Measurements from ENCODE around the gene C1orf159.

Gene C1orf159

DNA sequence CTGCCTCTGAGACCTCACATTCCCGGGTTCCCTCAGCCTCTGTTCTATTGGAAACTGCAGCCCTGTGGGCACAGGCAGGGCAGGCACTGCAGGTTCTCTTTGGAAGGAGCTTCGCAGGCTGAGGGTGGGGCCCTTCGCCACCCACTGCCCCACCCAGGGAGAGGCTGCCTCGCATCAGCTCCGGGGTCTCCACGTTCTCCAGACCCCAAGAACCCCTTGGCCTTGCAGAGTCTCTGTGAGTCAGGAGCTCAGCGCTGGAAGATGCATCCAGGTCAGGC lies 8.6 kb upstream of the C1orf159 start:
- TF ChIP-seq CTCF (IDR thresholded peaks at IDR 0.05), result no peak
- DNase-seq (ENCODE audit: low spot score), result no peak
- Histone ChIP-seq H3K27ac (no peak overlapping the region), H3K4me3 (no peak overlapping the region)

- no peak overlapping the region for H3K27ac ChIP-seq
- no peak for DNase-seq (ENCODE audit: low spot score)
- no peak for TF ChIP-seq CTCF (IDR thresholded peaks at IDR 0.05)
- no peak overlapping the region for H3K4me3 ChIP-seq
Measured at GRCh38 chr1:1123581-1124507, 8.0 kb upstream of the C1orf159 start.

DNA sequence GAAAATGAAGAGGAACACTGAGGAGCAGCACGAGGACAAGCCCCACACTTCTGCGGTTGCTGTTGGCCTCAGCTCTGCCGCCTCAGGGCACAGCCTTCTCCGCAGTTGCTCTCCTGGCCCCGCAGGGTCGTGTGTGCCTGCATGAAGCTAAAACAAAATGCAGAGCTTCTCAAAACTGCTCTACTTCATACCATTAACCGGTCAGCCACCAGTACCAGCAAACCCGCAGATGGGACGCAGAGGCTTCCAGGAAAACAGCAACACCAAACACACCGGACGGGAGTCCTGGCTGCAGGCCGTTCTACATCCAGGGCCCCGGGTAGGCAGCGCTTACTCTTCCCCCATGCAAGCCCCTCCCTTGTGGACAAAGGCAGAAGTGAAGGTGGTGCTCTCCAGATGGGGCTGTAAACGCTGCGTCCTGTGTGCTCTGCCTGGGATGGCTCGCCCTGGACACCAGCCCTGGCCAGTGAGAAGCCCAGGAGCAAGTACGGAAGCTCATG lies 7.1 kb upstream of the C1orf159 start:
- no peak for TF ChIP-seq CTCF (IDR thresholded peaks at IDR 0.05)

GRCh38 chr1:1122078-1122811 lies 6.4 kb upstream of the C1orf159 start:
- Histone ChIP-seq H3K27ac (no peak overlapping the region), H3K4me3 (peak overlapping the region; percentile 48)
- DNase-seq (ENCODE audit: low spot score), result no peak
- peak; percentile 83 for TF ChIP-seq CTCF (IDR thresholded peaks at IDR 0.05)

More for the DNA sequence above, 7.1 kb upstream of the C1orf159 start:
- H3K27ac ChIP-seq, result no peak overlapping the region
- no peak for DNase-seq (ENCODE audit: low spot score)
- no peak overlapping the region for H3K4me3 ChIP-seq

GRCh38 chr1:1121611-1122077 lies 5.8 kb upstream of the C1orf159 start:
- no peak for TF ChIP-seq CTCF (IDR thresholded peaks at IDR 0.05)
- Histone ChIP-seq H3K4me3 (no peak overlapping the region), H3K27ac (no peak overlapping the region)
- no peak for DNase-seq (ENCODE audit: low spot score)

GRCh38 chr1:1120866-1121591 lies 5.1 kb upstream of the C1orf159 start:
- H3K4me3 ChIP-seq, result no peak overlapping the region
- TF ChIP-seq CTCF (IDR thresholded peaks at IDR 0.05), result no peak
- no peak overlapping the region for H3K27ac ChIP-seq
- no peak for DNase-seq (ENCODE audit: low spot score)
